GM23338 (cell line): ENCODE data around the gene B3GNT3. TPM values are rescaled to one million over a fixed set of nuclear protein-coding genes. Genes with fewer than 3 reads are reported as not detected.

ENCODE experiments used
- ATAC-seq: fragments of 200-7000 bp; cut with Tn5 transposase; 3 replicates; pipeline ENCODE4 v1.9.1; 2020
- DNase-seq: peaks from one replicate; pipeline ENCODE4 v3.0.0-alpha.2; 2015; ENCODE audit warnings: low spot score
- H2AFZ ChIP-seq: fragments of 200-600 bp; sonication (generic); 2 replicates; pipeline ENCODE4 v1.8.0; 2016; ENCODE audit warnings: antibody characterized with exemption, mild to moderate bottlenecking, moderate library complexity
- H3F3A ChIP-seq: fragments of 200-600 bp; sonication (generic); replicated peaks from 2 replicates; pipeline ENCODE4 v1.8.0; 2017; ENCODE audit warnings: antibody characterized with exemption, mixed run types, low read depth
- H3K27ac ChIP-seq: fragments of 200-600 bp; sonication (generic); 2 replicates; pipeline ENCODE4 v1.6.1; 2016; ENCODE audit warnings: low read depth
- H3K27me3 ChIP-seq: fragments of 200-600 bp; sonication (generic); 2 replicates; pipeline ENCODE4 v1.8.0; 2016; ENCODE audit warnings: mild to moderate bottlenecking, mixed run types, moderate library complexity; ENCODE audit not compliant: insufficient read depth
- H3K36me3 ChIP-seq: fragments of 200-600 bp; sonication (generic); 2 replicates; pipeline ENCODE4 v1.8.0; 2016; ENCODE audit warnings: mild to moderate bottlenecking; ENCODE audit not compliant: insufficient read depth
- H3K4me1 ChIP-seq: fragments of 200-600 bp; sonication (generic); 2 replicates; pipeline ENCODE4 v1.8.0; 2016; ENCODE audit warnings: mild to moderate bottlenecking, moderate library complexity; ENCODE audit not compliant: insufficient read depth
- H3K4me2 ChIP-seq: fragments of 200-600 bp; sonication (generic); 2 replicates; pipeline ENCODE4 v1.7.1; 2017; ENCODE audit warnings: mixed run types
- H3K4me3 ChIP-seq: fragments of 200-600 bp; sonication (generic); 2 replicates; pipeline ENCODE4 v1.6.1; 2016; ENCODE audit warnings: mixed run types
- H3K79me2 ChIP-seq: fragments of 200-600 bp; sonication (generic); replicated peaks from 2 replicates; pipeline ENCODE4 v1.8.0; 2017; ENCODE audit warnings: mild to moderate bottlenecking; ENCODE audit not compliant: insufficient read depth
- H3K9me2 ChIP-seq: fragments of 200-600 bp; sonication (generic); 2 replicates; pipeline ENCODE4 v1.8.0; 2017; ENCODE audit not compliant: insufficient read depth
- H4K20me1 ChIP-seq: fragments of 200-600 bp; sonication (generic); replicated peaks from 2 replicates; pipeline ENCODE4 v1.8.0; 2017; ENCODE audit warnings: mild to moderate bottlenecking; ENCODE audit not compliant: insufficient read depth
- H3K27ac Mint-ChIP-seq: 2 replicates; pipeline ENCODE4 v1.8.0; 2020; ENCODE audit warnings: inconsistent platforms, mild to moderate bottlenecking, moderate library complexity, mixed read lengths
- H3K27me3 Mint-ChIP-seq: 3 replicates; pipeline ENCODE4 v1.8.0; 2022; ENCODE audit warnings: low read depth, mild to moderate bottlenecking, moderate library complexity, mixed read lengths, inconsistent platforms; ENCODE audit not compliant: insufficient read depth, poor library complexity
- H3K36me3 Mint-ChIP-seq: 3 replicates; pipeline ENCODE4 v1.8.0; 2021; ENCODE audit warnings: low read depth, mild to moderate bottlenecking, inconsistent platforms, moderate library complexity, mixed read lengths
- H3K4me1 Mint-ChIP-seq: 3 replicates; pipeline ENCODE4 v1.8.0; 2020; ENCODE audit warnings: mild to moderate bottlenecking, inconsistent platforms, mixed read lengths
- H3K4me3 Mint-ChIP-seq: 3 replicates; pipeline ENCODE4 v1.8.0; 2021; ENCODE audit warnings: moderate library complexity, mild to moderate bottlenecking, inconsistent platforms, mixed read lengths
- H3K9me3 Mint-ChIP-seq: 3 replicates; pipeline ENCODE4 v1.8.0; 2020; ENCODE audit warnings: moderate library complexity, mild to moderate bottlenecking, inconsistent platforms, mixed read lengths
- CREB1 ChIP-seq: fragments of 250-450 bp; sonication (Bioruptor Pico); IDR thresholded peaks from 2 replicates; pipeline ENCODE4 v1.5.0; 2020; ENCODE audit warnings: low read depth, mild to moderate bottlenecking, moderate library complexity
- EZH2 ChIP-seq: fragments of 200-600 bp; sonication (generic); IDR thresholded peaks from one replicate; pipeline ENCODE4 v1.8.0; 2017; ENCODE audit warnings: antibody characterized with exemption, mild to moderate bottlenecking, low read depth; ENCODE audit not compliant: unreplicated experiment
- EZH2phosphoT487 ChIP-seq: fragments of 200-600 bp; sonication (generic); IDR thresholded peaks from one replicate; pipeline ENCODE4 v1.8.1; 2018; ENCODE audit warnings: antibody characterized with exemption; ENCODE audit not compliant: unreplicated experiment
- JUNB ChIP-seq: IDR thresholded peaks from one replicate; pipeline ENCODE4 v1.6.1; 2016; ENCODE audit warnings: antibody characterized with exemption; ENCODE audit not compliant: unreplicated experiment
- POLR2AphosphoS5 ChIP-seq: IDR thresholded peaks from 2 replicates; pipeline ENCODE4 v1.6.1; 2016; ENCODE audit warnings: antibody characterized with exemption, low read depth
- STAT1 ChIP-seq: IDR thresholded peaks from one replicate; pipeline ENCODE4 v1.6.1; 2016; ENCODE audit warnings: antibody characterized with exemption; ENCODE audit not compliant: unreplicated experiment
- ZNF114 ChIP-seq: fragments of 250-450 bp; sonication (Bioruptor Pico); IDR thresholded peaks from 2 replicates; pipeline ENCODE4 v1.5.0; 2020; ENCODE audit warnings: mild to moderate bottlenecking, moderate library complexity
- ZNF331 ChIP-seq: fragments of 250-450 bp; sonication (Bioruptor Pico); IDR thresholded peaks from 2 replicates; pipeline ENCODE4 v1.5.0; 2020; ENCODE audit warnings: low read depth, mild to moderate bottlenecking, moderate library complexity
- polyA plus RNA-seq: library from polyadenylated mRNA; unstranded; fragments of >200 nt; fragmentation: Nextera tagmentation; extraction: Ambion mirVana; gene quantifications from 2 replicates; pipeline ENCODE4 v1.2.1, GENCODE V29; 2016
- total RNA-seq: library from RNA; depleted of rRNA; stranded (reverse); fragments of >200 nt; shearing (Covaris generic); gene quantifications from 2 replicates; pipeline ENCODE4 v1.2.3, GENCODE V29; 2014
- TF ChIP-seq, protein P1 (sequence below): fragments of 250-450 bp; sonication (Bioruptor Pico); IDR thresholded peaks from 2 replicates; pipeline ENCODE4 v1.5.0; 2020; ENCODE audit warnings: mild to moderate bottlenecking, moderate library complexity
- TF ChIP-seq, protein P2 (sequence below), 2 experiments: fragments of 200-600 bp in 1 of 2; sonication (generic) in 1 of 2; conservative IDR thresholded peaks; 2 replicates each; pipeline versions ENCODE4 v1.5.1 to v1.6.1; 2016 to 2017; ENCODE audit warnings: antibody characterized with exemption in 2 of 2, low read depth in 2 of 2, mild to moderate bottlenecking in 2 of 2, moderate library complexity in 1 of 2
- TF ChIP-seq, protein P3 (sequence below): IDR thresholded peaks from 2 replicates; pipeline ENCODE4 v1.6.1; 2016; ENCODE audit warnings: antibody characterized with exemption

Gene B3GNT3
- total and polyA plus RNA-seq, 2 experiments from 2014 or later, result 0.99 to 1.9 TPM

DNA sequence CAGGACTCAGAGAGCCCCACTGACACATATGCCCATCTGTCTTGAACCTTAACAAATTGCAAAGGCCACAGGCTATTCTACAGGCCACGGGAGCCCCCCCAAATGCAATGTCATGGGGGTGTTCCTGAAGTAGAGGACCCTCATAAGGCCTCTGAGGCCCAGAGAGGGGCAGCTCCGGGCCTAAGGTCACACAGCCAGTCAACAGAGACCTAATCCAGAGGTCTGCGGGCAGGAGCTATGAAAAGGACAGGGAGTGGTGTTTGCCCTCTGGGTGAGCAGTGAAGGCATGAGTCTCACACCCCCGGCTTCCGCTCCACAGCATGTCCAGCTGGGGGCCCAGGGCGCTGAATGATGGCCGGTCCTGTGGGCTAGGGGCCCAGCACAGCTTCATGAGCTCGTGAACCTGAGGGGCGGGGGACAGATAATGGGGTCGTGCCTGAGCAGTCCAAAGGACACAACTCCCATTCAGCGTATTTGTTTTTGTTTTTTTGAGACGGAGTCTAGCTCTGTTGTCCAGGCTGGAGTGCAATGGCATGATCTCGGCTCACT is 31.6 kb downstream of the B3GNT3 start (continued):
- TF ChIP-seq, protein P1, sequence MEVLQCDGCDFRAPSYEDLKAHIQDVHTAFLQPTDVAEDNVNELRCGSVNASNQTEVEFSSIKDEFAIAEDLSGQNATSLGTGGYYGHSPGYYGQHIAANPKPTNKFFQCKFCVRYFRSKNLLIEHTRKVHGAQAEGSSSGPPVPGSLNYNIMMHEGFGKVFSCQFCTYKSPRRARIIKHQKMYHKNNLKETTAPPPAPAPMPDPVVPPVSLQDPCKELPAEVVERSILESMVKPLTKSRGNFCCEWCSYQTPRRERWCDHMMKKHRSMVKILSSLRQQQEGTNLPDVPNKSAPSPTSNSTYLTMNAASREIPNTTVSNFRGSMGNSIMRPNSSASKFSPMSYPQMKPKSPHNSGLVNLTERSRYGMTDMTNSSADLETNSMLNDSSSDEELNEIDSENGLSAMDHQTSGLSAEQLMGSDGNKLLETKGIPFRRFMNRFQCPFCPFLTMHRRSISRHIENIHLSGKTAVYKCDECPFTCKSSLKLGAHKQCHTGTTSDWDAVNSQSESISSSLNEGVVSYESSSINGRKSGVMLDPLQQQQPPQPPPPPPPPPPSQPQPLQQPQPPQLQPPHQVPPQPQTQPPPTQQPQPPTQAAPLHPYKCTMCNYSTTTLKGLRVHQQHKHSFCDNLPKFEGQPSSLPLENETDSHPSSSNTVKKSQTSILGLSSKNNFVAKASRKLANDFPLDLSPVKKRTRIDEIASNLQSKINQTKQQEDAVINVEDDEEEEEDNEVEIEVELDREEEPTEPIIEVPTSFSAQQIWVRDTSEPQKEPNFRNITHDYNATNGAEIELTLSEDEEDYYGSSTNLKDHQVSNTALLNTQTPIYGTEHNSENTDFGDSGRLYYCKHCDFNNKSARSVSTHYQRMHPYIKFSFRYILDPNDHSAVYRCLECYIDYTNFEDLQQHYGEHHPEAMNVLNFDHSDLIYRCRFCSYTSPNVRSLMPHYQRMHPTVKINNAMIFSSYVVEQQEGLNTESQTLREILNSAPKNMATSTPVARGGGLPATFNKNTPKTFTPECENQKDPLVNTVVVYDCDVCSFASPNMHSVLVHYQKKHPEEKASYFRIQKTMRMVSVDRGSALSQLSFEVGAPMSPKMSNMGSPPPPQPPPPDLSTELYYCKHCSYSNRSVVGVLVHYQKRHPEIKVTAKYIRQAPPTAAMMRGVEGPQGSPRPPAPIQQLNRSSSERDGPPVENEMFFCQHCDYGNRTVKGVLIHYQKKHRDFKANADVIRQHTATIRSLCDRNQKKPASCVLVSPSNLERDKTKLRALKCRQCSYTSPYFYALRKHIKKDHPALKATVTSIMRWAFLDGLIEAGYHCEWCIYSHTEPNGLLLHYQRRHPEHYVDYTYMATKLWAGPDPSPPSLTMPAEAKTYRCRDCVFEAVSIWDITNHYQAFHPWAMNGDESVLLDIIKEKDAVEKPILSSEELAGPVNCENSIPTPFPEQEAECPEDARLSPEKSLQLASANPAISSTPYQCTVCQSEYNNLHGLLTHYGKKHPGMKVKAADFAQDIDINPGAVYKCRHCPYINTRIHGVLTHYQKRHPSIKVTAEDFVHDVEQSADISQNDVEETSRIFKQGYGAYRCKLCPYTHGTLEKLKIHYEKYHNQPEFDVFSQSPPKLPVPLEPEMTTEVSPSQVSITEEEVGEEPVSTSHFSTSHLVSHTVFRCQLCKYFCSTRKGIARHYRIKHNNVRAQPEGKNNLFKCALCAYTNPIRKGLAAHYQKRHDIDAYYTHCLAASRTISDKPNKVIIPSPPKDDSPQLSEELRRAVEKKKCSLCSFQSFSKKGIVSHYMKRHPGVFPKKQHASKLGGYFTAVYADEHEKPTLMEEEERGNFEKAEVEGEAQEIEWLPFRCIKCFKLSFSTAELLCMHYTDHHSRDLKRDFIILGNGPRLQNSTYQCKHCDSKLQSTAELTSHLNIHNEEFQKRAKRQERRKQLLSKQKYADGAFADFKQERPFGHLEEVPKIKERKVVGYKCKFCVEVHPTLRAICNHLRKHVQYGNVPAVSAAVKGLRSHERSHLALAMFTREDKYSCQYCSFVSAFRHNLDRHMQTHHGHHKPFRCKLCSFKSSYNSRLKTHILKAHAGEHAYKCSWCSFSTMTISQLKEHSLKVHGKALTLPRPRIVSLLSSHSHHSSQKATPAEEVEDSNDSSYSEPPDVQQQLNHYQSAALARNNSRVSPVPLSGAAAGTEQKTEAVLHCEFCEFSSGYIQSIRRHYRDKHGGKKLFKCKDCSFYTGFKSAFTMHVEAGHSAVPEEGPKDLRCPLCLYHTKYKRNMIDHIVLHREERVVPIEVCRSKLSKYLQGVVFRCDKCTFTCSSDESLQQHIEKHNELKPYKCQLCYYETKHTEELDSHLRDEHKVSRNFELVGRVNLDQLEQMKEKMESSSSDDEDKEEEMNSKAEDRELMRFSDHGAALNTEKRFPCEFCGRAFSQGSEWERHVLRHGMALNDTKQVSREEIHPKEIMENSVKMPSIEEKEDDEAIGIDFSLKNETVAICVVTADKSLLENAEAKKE, result no peak

DNA sequence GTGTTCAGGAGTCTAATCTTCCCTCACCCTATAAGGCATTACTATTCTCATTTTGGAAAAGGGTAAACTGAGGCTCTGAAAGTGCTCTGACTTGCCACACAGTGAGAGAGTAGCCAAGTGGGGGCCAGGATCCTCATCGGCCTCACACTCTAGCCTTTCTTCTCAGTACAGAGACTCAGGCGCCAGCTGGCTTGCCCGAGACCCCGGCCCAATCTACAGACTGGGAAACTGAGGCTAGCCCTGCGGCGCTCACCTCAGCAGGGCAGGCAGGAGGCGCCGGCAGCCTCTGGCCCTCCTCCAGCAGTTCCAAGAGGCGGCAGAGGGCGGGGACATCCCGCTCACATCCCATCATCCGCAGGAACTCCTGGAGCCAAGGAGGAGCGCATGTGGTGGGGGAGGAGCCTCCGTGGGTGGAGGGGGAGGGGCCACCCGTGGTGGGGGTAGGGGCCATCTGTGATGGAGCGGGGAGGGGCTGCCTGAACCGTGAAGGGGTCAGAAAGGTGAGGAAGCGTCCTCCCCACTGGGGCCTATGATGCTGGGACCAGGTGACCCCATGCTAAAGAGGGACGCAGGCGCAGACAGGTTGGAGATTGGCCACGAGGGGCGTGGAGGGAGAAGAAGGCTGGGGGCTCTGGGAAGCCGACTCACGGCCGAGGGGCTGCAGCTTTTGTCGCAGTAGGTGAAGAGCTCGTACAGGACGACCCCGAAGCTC is 35.1 kb downstream of the B3GNT3 start:
- Histone ChIP-seq H3K4me2 (peak overlapping the region; percentile 90), H3K36me3 (no peaks in the 10 kb centered on the region), H4K20me1 (no peaks in the 10 kb centered on the region), H3K27me3 (0 out of 2 replicates have a peak, but pooled peaks cover 6% of the 10 kb centered on the region), H3K79me2 (no peaks in the 10 kb centered on the region), H3K4me3 (peak overlapping the region; percentile 90), H3F3A (peaks cover 9% of the 10 kb centered on the region), H3K4me1 (peaks cover 10% of the 10 kb centered on the region; the same call in 1 of the 2 replicates), H3K9me2 (no peaks in the 10 kb centered on the region), H2AFZ (peak overlapping the region; percentile 92), H3K27ac (peak overlapping the region; percentile 98)
- Mint-ChIP-seq H3K9me3 (no peaks in the 10 kb centered on the region), H3K27ac (peak overlapping the region; percentile 98), H3K27me3 (peaks cover 13% of the 10 kb centered on the region), H3K4me1 (peaks cover 7% of the 10 kb centered on the region; the same call in 2 of the 3 replicates), H3K4me3 (peak overlapping the region; percentile 85), H3K36me3 (no peaks in the 10 kb centered on the region; the same call in 2 of the 3 replicates)
- ATAC-seq, result peak; percentile 76
- TF ChIP-seq, protein P2, sequence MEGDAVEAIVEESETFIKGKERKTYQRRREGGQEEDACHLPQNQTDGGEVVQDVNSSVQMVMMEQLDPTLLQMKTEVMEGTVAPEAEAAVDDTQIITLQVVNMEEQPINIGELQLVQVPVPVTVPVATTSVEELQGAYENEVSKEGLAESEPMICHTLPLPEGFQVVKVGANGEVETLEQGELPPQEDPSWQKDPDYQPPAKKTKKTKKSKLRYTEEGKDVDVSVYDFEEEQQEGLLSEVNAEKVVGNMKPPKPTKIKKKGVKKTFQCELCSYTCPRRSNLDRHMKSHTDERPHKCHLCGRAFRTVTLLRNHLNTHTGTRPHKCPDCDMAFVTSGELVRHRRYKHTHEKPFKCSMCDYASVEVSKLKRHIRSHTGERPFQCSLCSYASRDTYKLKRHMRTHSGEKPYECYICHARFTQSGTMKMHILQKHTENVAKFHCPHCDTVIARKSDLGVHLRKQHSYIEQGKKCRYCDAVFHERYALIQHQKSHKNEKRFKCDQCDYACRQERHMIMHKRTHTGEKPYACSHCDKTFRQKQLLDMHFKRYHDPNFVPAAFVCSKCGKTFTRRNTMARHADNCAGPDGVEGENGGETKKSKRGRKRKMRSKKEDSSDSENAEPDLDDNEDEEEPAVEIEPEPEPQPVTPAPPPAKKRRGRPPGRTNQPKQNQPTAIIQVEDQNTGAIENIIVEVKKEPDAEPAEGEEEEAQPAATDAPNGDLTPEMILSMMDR (conservative IDR thresholded peaks at IDR 0.05; ENCODE audit: low read depth in 2 of 2), result peak in 1 of 2 experiments; percentile 32; a peak in 1 of 4 replicates
- TF ChIP-seq JUNB, result no peak
- no peak for TF ChIP-seq EZH2
- TF ChIP-seq STAT1, result no peak
- TF ChIP-seq EZH2phosphoT487, result no peak
- TF ChIP-seq CREB1 (CRISPR knock-in tag), result 0 out of 2 replicates have a peak, but pooled peaks have one; percentile 5
- TF ChIP-seq POLR2AphosphoS5, result no peak
- no peak for TF ChIP-seq ZNF331
- TF ChIP-seq, protein P3, sequence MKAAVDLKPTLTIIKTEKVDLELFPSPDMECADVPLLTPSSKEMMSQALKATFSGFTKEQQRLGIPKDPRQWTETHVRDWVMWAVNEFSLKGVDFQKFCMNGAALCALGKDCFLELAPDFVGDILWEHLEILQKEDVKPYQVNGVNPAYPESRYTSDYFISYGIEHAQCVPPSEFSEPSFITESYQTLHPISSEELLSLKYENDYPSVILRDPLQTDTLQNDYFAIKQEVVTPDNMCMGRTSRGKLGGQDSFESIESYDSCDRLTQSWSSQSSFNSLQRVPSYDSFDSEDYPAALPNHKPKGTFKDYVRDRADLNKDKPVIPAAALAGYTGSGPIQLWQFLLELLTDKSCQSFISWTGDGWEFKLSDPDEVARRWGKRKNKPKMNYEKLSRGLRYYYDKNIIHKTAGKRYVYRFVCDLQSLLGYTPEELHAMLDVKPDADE, result no peak
- no peak for TF ChIP-seq ZNF114 (CRISPR knock-in tag)
- DNase-seq, result peak; percentile 94
